Measurements from ENCODE around the gene IRAK1BP1. TPM values are rescaled to one million over a fixed set of nuclear protein-coding genes. Genes with fewer than 3 reads are reported as not detected.
A peak's percentile ranks its signal among the peaks of the same experiment; 100 is the strongest.

Gene IRAK1BP1
- total and polyA plus RNA-seq, 10 of the 15 experiments (the other 5 are each of a cell fraction or from before 2014, with no cell fraction given) = 2.3 to 6.7 (median 3.9) TPM

DNA sequence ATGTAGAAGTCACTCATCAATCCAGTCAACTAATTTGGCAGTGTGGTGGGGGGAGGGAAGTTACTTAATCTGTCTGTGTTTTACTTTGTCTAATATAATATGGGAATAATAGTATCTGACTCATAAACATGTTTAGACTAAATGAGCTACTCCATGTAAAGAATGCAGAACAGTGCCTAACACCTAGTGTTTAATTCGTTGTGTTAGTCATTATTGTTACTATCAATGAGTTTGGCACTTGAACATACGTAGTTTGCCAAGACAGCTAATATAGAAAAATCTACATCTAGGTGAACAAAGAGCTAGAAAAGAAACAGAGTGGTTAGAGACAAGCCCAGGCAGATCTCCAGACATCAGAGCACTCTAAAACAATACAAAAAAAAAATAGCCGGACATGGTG, 49.1 kb downstream of the IRAK1BP1 start (continued):
- TF ChIP-seq, protein P1, sequence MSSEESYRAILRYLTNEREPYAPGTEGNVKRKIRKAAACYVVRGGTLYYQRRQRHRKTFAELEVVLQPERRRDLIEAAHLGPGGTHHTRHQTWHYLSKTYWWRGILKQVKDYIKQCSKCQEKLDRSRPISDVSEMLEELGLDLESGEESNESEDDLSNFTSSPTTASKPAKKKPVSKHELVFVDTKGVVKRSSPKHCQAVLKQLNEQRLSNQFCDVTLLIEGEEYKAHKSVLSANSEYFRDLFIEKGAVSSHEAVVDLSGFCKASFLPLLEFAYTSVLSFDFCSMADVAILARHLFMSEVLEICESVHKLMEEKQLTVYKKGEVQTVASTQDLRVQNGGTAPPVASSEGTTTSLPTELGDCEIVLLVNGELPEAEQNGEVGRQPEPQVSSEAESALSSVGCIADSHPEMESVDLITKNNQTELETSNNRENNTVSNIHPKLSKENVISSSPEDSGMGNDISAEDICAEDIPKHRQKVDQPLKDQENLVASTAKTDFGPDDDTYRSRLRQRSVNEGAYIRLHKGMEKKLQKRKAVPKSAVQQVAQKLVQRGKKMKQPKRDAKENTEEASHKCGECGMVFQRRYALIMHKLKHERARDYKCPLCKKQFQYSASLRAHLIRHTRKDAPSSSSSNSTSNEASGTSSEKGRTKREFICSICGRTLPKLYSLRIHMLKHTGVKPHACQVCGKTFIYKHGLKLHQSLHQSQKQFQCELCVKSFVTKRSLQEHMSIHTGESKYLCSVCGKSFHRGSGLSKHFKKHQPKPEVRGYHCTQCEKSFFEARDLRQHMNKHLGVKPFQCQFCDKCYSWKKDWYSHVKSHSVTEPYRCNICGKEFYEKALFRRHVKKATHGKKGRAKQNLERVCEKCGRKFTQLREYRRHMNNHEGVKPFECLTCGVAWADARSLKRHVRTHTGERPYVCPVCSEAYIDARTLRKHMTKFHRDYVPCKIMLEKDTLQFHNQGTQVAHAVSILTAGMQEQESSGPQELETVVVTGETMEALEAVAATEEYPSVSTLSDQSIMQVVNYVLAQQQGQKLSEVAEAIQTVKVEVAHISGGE (CRISPR knock-in tag; IDR thresholded peaks at IDR 0.05) = no peak
- TF ChIP-seq ZNF207 (IDR thresholded peaks at IDR 0.05; ENCODE audit: borderline replicate concordance) (no peak), SPI1 (IDR thresholded peaks at IDR 0.05; ENCODE audit: borderline replicate concordance, insufficient read depth, low read depth, low read length) (no peak), TAF1 (IDR thresholded peaks at IDR 0.05; ENCODE audit: borderline replicate concordance, low read depth, low read length) (no peak), ELK1 (IDR thresholded peaks at IDR 0.05; ENCODE audit: low read depth, low read length) (no peak), RELA (IDR thresholded peaks at IDR 0.05; ENCODE audit: borderline replicate concordance, partially characterized antibody) (no peak), LARP7 (IDR thresholded peaks at IDR 0.05) (no peak), BACH1 (IDR thresholded peaks at IDR 0.05; ENCODE audit: borderline replicate concordance) (no peak)

DNA sequence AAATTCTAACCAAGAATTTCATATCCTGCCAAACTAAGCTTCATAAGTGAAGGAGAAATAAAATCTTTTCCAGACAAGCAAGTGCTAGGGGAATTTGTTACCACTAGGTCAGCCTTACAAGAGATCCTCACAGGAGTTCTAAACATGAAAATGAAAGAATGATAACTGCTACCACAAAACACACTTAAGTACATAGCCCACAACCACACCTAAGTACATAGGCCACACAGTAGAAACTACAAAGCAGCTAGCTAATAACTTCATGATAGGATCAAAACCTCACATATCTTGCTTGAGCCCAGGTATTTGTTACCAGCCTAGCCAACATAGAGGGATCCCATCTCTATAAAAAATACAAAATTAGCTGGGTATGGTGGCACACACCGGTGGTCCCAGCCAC, 50.4 kb downstream of the IRAK1BP1 start:
- WGBS (ENCODE audit: insufficient coverage, insufficient replicate concordance, low lambda C conversion rate, missing lambda C conversion rate) = 86% methylated on average over 1 of the region's 1 CpG
- peak; percentile 69 for ATAC-seq

More for the DNA sequence above, 50.4 kb downstream of the IRAK1BP1 start:
- BruUV-seq (replicated peaks) = no TSS peak
- Histone ChIP-seq H3K36me3 (ENCODE audit: control insufficient read depth in 2 of 2, insufficient read depth in 2 of 2, low read length in 1 of 2) (no peaks in the 10 kb centered on the region), H3K4me2 (ENCODE audit: control insufficient read depth, insufficient read depth) (no peak overlapping the region), H3K27me3 (replicated peaks in 1 of 2; ENCODE audit: control insufficient read depth in 2 of 2, insufficient read depth in 2 of 2, low read length in 1 of 2) (no peaks in the 10 kb centered on the region), H3K9ac (ENCODE audit: control insufficient read depth, insufficient read depth, low read length) (no peak overlapping the region), H2AFZ (ENCODE audit: control insufficient read depth, low read depth, low read length) (no peak overlapping the region), H3K4me1 (ENCODE audit: control insufficient read depth, insufficient read depth, low read length) (no peaks in the 10 kb centered on the region), H3K27ac (ENCODE audit: control insufficient read depth, insufficient read depth) (no peak overlapping the region), H3K79me2 (ENCODE audit: control insufficient read depth, insufficient read depth, low read length) (no peaks in the 10 kb centered on the region), H4K20me1 (ENCODE audit: control insufficient read depth, insufficient read depth) (no peaks in the 10 kb centered on the region), H3K9me3 (replicated peaks; ENCODE audit: control insufficient read depth, insufficient read depth, low read length) (no peaks in the 10 kb centered on the region; the same call in 1 of the 3 replicates), H3K4me3 (no peak overlapping the region)
- in situ Hi-C loops (cut with MboI) (no loop called here), intact Hi-C loops (cut with micrococcal nuclease; ENCODE audit: unreplicated experiment) (no loop called here)
- no peak for FAIRE-seq
- RAD21 ChIA-PET (ENCODE audit: unreplicated experiment) = no interaction called here
- SMC1A ChIA-PET (ENCODE audit: uncharacterized antibody, unreplicated experiment) = interaction anchor here (0.8 kb wide), 1 partner anchor 12 kb away, joined by 3 read pairs; no protein-coding TSS in a partner anchor
- no peak for DNase-seq (ENCODE audit: low read depth, low spot score)
- CTCF ChIA-PET = interaction anchor here (0.6 to 0.7 kb wide), 2 partner anchors 91 to 125 kb away, joined by 3 to 4 read pairs; no protein-coding TSS in a partner anchor
- no peak for TF ChIP-seq DPF2 (IDR thresholded peaks at IDR 0.05)
- TF ChIP-seq KDM1A (IDR thresholded peaks at IDR 0.05; ENCODE audit: borderline replicate concordance) = no peak
- TF ChIP-seq MTA3 (IDR thresholded peaks at IDR 0.05; ENCODE audit: borderline replicate concordance, low read length) = no peak
- no peak for TF ChIP-seq IRF3 (IDR thresholded peaks at IDR 0.05)
- TF ChIP-seq TARDBP (IDR thresholded peaks at IDR 0.05; ENCODE audit: borderline replicate concordance) = no peak
- no peak for TF ChIP-seq MEF2A (IDR thresholded peaks at IDR 0.05; ENCODE audit: insufficient read depth, low read depth, low read length)
- no peak for TF ChIP-seq PAX8 (IDR thresholded peaks at IDR 0.05)
- TF ChIP-seq SPI1 (IDR thresholded peaks at IDR 0.05; ENCODE audit: borderline replicate concordance, insufficient read depth, low read depth, low read length) = no peak
- TF ChIP-seq ZNF24 (IDR thresholded peaks at IDR 0.05) = no peak
- TF ChIP-seq SRF (IDR thresholded peaks at IDR 0.05; ENCODE audit: low read depth in 2 of 2, low read length in 2 of 2) = no peak
- POLR2A ChIA-PET = no interaction called here
